ENCODE data around the gene RCVRN.

Gene RCVRN

DNA sequence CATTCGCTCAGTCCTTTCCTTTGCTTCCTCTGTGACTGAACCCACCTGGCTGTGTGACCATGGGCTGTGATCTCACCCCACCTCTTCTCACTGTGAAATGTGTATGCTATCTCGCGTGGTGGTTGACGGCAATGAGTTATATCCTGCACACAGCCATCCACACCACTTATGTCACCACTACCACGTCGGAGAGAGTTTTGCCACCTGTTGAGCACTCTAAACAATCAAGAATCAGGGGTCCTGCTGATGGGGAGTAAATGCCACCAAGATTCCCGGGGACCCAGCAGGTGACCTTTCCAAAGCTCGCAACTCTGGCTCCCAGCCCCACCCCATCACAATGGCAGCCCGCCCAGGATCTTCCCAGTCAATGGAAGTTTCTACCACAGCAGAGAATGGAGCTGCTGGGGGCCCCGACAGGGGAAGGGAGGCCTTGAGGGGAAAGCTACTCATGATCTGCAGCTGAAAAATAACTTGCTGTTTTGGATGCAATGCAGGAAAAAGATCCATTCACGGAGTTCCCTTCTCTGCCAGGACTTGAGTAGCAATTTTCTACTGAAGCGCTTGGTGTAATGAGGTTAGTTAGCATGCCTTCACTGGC is 26.2 kb upstream of the RCVRN start:
- TF ChIP-seq EZH2 (IDR thresholded peaks at IDR 0.05; ENCODE audit: borderline replicate concordance, low read depth, low read length, severe bottlenecking): no peak
- TF ChIP-seq, protein P1, sequence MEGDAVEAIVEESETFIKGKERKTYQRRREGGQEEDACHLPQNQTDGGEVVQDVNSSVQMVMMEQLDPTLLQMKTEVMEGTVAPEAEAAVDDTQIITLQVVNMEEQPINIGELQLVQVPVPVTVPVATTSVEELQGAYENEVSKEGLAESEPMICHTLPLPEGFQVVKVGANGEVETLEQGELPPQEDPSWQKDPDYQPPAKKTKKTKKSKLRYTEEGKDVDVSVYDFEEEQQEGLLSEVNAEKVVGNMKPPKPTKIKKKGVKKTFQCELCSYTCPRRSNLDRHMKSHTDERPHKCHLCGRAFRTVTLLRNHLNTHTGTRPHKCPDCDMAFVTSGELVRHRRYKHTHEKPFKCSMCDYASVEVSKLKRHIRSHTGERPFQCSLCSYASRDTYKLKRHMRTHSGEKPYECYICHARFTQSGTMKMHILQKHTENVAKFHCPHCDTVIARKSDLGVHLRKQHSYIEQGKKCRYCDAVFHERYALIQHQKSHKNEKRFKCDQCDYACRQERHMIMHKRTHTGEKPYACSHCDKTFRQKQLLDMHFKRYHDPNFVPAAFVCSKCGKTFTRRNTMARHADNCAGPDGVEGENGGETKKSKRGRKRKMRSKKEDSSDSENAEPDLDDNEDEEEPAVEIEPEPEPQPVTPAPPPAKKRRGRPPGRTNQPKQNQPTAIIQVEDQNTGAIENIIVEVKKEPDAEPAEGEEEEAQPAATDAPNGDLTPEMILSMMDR (IDR thresholded peaks at IDR 0.05; ENCODE audit: borderline replicate concordance, extremely low read depth, low read length, poor library complexity, severe bottlenecking): no peak
- Histone ChIP-seq H3K9ac (ENCODE audit: low read depth, low read length) (no peak overlapping the region), H3K4me2 (ENCODE audit: insufficient read depth, low read length) (no peak overlapping the region), H3K27ac (ENCODE audit: low read length) (no peak overlapping the region), H3K4me1 (ENCODE audit: insufficient read depth, low read length) (no peaks in the 10 kb centered on the region), H3K79me2 (ENCODE audit: insufficient read depth, low read length) (no peaks in the 10 kb centered on the region), H2AFZ (ENCODE audit: low read depth, low read length) (no peak overlapping the region), H3K36me3 (ENCODE audit: insufficient read depth, low read length) (peaks cover 9% of the 10 kb centered on the region), H3K4me3 (ENCODE audit: low read depth in 1 of 2, low read length in 2 of 2) (no peak overlapping the region), H4K20me1 (ENCODE audit: insufficient read depth, low read length) (no peaks in the 10 kb centered on the region), H3K27me3 (ENCODE audit: insufficient read depth, low read length, poor library complexity) (no peaks in the 10 kb centered on the region), H3K9me3 (ENCODE audit: insufficient read depth, low read length, severe bottlenecking) (no peaks in the 10 kb centered on the region)
- DNase-seq (no peak), ATAC-seq (ENCODE audit: insufficient read depth, low read depth) (no peak)

DNA sequence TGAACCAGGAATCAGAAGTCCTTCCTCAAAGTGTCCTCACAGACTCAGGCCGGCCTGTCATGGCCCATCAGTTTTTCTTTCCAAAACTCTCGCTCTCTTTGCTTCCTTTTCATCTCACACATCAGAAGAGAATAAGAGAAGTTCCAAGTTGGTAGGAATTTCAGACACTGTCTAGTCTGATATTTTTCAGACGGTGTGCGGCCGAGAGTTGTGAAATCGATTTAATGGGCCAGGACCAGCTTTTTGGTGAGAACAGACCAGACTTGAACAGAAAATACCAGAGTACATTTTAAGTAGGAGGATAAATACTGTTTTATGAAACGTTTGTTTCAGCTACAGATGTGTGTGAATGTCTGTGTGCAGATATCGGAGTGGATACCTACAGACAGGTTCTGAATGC is 24.8 kb upstream of the RCVRN start:
- H3K4me1 ChIP-seq (ENCODE audit: insufficient read depth, low read length): no peaks in the 10 kb centered on the region
- TF ChIP-seq, protein P1 (IDR thresholded peaks at IDR 0.05; ENCODE audit: borderline replicate concordance, extremely low read depth, low read length, poor library complexity, severe bottlenecking): no peak
- no peak for TF ChIP-seq EZH2 (IDR thresholded peaks at IDR 0.05; ENCODE audit: borderline replicate concordance, low read depth, low read length, severe bottlenecking)
- DNase-seq (no peak), ATAC-seq (ENCODE audit: insufficient read depth, low read depth) (no peak)
- peaks cover 7% of the 10 kb centered on the region; the same call in 1 of the 2 replicates for H4K20me1 ChIP-seq (ENCODE audit: insufficient read depth, low read length)
- no peak overlapping the region for H2AFZ ChIP-seq (ENCODE audit: low read depth, low read length)
- peaks cover 16% of the 10 kb centered on the region for H3K36me3 ChIP-seq (ENCODE audit: insufficient read depth, low read length)
- no peak overlapping the region for H3K9ac ChIP-seq (ENCODE audit: low read depth, low read length)
- no peak overlapping the region for H3K4me3 ChIP-seq (ENCODE audit: low read depth in 1 of 2, low read length in 2 of 2)
- H3K79me2 ChIP-seq (ENCODE audit: insufficient read depth, low read length): no peaks in the 10 kb centered on the region
- H3K27me3 ChIP-seq (ENCODE audit: insufficient read depth, low read length, poor library complexity): no peaks in the 10 kb centered on the region
- H3K4me2 ChIP-seq (ENCODE audit: insufficient read depth, low read length): no peak overlapping the region
- H3K9me3 ChIP-seq (ENCODE audit: insufficient read depth, low read length, severe bottlenecking): no peaks in the 10 kb centered on the region
- H3K27ac ChIP-seq (ENCODE audit: low read length): no peak overlapping the region

DNA sequence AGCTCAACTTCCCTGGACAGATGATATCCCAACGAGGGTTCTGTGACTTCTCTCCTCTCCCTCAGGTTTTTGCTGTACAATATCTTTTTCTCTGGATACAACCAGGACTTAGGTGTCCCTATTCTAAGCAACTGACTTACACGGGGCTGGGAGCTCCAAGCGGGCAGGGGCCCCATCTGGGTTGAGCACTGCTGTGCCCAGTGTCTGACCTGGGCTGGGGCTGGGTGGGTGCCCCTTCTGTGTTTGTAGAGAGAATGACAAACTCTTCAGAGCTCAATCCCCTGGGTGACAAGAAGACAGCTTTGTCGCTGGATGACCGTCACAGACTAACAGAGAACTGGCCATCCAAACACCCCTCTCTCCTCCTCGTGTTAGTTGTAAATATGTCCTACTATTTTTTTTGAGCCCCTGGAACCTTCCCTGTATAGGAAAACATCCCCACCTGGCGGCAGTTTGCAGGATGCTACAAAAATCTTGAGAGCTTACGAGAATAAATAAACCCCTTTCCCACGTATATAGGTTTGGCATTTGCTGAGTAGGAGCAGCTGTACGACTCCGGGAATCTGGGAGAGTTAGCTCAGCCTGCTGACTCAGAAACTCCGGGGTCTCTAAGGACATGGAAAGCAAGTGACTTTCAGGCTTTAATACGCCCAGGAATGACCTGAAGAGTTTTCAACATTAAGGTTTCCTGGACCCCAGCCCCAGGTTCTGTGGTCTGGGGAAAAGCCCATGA is 23.7 kb upstream of the RCVRN start:
- no peak overlapping the region for H2AFZ ChIP-seq (ENCODE audit: low read depth, low read length)

More for the DNA sequence above, 23.7 kb upstream of the RCVRN start:
- DNase-seq: no peak
- no peaks in the 10 kb centered on the region for H3K27me3 ChIP-seq (ENCODE audit: insufficient read depth, low read length, poor library complexity)
- no peaks in the 10 kb centered on the region for H3K79me2 ChIP-seq (ENCODE audit: insufficient read depth, low read length)
- H3K4me1 ChIP-seq (ENCODE audit: insufficient read depth, low read length): no peaks in the 10 kb centered on the region
- H3K27ac ChIP-seq (ENCODE audit: low read length): no peak overlapping the region
- no peaks in the 10 kb centered on the region for H3K9me3 ChIP-seq (ENCODE audit: insufficient read depth, low read length, severe bottlenecking)
- no peak overlapping the region for H3K4me2 ChIP-seq (ENCODE audit: insufficient read depth, low read length)
- no peak overlapping the region for H3K4me3 ChIP-seq (ENCODE audit: low read depth in 1 of 2, low read length in 2 of 2)
- no peak for TF ChIP-seq EZH2 (IDR thresholded peaks at IDR 0.05; ENCODE audit: borderline replicate concordance, low read depth, low read length, severe bottlenecking)
- TF ChIP-seq, protein P1 (IDR thresholded peaks at IDR 0.05; ENCODE audit: borderline replicate concordance, extremely low read depth, low read length, poor library complexity, severe bottlenecking): no peak
- H3K36me3 ChIP-seq (ENCODE audit: insufficient read depth, low read length): peaks cover 16% of the 10 kb centered on the region
- no peak overlapping the region for H3K9ac ChIP-seq (ENCODE audit: low read depth, low read length)
- no peak for ATAC-seq (ENCODE audit: insufficient read depth, low read depth)
- H4K20me1 ChIP-seq (ENCODE audit: insufficient read depth, low read length): peaks cover 8% of the 10 kb centered on the region; the same call in 1 of the 2 replicates
